CD4-positive, alpha-beta T cell treated with Interferon alpha-2 for 1 hour (primary cell): Measurements from ENCODE around the gene ARMH1.
"Not testable (repeated sequence)": the region's sequence is repeated elsewhere in the genome, so short reads cannot be mapped to it uniquely, and the experiment has no call there.

Experiments
- DNase-seq, 2 donors: peaks; one replicate each; pipeline ENCODE4 v3.0.0-alpha.2; 2020 to 2022

Gene ARMH1

GRCh38 chr1:44696789-44697345, 22.4 kb downstream of the ARMH1 start:
- peak; percentile 35 to 36 for DNase-seq

GRCh38 chr1:44698138-44698537, 23.6 kb downstream of the ARMH1 start:
- DNase-seq: no peak

- not testable (repeated sequence) for DNase-seq
Observed at GRCh38 chr1:44699375-44699774, 24.9 kb downstream of the ARMH1 start.

- DNase-seq: no peak
Observed at GRCh38 chr1:44700573-44700972, 26.1 kb downstream of the ARMH1 start.

- no peak for DNase-seq
Observed at GRCh38 chr1:44701141-44701573, 26.6 kb downstream of the ARMH1 start.

GRCh38 chr1:44705470-44705869, 31.0 kb downstream of the ARMH1 start:
- DNase-seq: no peak

GRCh38 chr1:44705938-44706337, 31.4 kb downstream of the ARMH1 start:
- DNase-seq: no peak

- DNase-seq: no peak
Observed at GRCh38 chr1:44707112-44707881, 32.8 kb downstream of the ARMH1 start.

- DNase-seq: peak; percentile 35 to 69
Observed at GRCh38 chr1:44707959-44708831, 33.7 kb downstream of the ARMH1 start.

- DNase-seq: no peak
Observed at GRCh38 chr1:44713321-44713781, 38.8 kb downstream of the ARMH1 start.

- no peak for DNase-seq
Observed at GRCh38 chr1:44714532-44714931, 40.0 kb downstream of the ARMH1 start.

- DNase-seq: peak; percentile 72 to 83
Observed at GRCh38 chr1:44714944-44715571, 40.5 kb downstream of the ARMH1 start.

- DNase-seq: no peak
Observed at GRCh38 chr1:44717156-44717555, 42.6 kb downstream of the ARMH1 start.

- DNase-seq: no peak
Observed at GRCh38 chr1:44717653-44718052, 43.1 kb downstream of the ARMH1 start.

GRCh38 chr1:44718091-44718490, 43.6 kb downstream of the ARMH1 start:
- DNase-seq: no peak

- no peak for DNase-seq
Observed at GRCh38 chr1:44719318-44719717, 44.8 kb downstream of the ARMH1 start.

- DNase-seq: no peak
Observed at GRCh38 chr1:44720281-44720680, 45.8 kb downstream of the ARMH1 start.

GRCh38 chr1:44721485-44722361, 47.2 kb downstream of the ARMH1 start:
- peak; percentile 89 to 90 for DNase-seq

- no peak for DNase-seq
Observed at GRCh38 chr1:44723064-44723463, 48.5 kb downstream of the ARMH1 start.

- DNase-seq: peak; percentile 50 to 57
Observed at GRCh38 chr1:44723496-44724295, 49.2 kb downstream of the ARMH1 start.
